CD4-positive, alpha-beta T cell treated with Interleukin-1 beta for 1 hour (primary cell): Measurements from ENCODE around the gene VAV3.
A peak's percentile ranks its signal among the peaks of the same experiment; 100 is the strongest.
"Not testable (repeated sequence)": the region's sequence is repeated elsewhere in the genome, so short reads cannot be mapped to it uniquely, and the experiment has no call there.

Source experiments
- DNase-seq, 2 donors: peaks; one replicate each; pipeline ENCODE4 v3.0.0-alpha.2; 2020 to 2022

The VAV3 gene, protein sequence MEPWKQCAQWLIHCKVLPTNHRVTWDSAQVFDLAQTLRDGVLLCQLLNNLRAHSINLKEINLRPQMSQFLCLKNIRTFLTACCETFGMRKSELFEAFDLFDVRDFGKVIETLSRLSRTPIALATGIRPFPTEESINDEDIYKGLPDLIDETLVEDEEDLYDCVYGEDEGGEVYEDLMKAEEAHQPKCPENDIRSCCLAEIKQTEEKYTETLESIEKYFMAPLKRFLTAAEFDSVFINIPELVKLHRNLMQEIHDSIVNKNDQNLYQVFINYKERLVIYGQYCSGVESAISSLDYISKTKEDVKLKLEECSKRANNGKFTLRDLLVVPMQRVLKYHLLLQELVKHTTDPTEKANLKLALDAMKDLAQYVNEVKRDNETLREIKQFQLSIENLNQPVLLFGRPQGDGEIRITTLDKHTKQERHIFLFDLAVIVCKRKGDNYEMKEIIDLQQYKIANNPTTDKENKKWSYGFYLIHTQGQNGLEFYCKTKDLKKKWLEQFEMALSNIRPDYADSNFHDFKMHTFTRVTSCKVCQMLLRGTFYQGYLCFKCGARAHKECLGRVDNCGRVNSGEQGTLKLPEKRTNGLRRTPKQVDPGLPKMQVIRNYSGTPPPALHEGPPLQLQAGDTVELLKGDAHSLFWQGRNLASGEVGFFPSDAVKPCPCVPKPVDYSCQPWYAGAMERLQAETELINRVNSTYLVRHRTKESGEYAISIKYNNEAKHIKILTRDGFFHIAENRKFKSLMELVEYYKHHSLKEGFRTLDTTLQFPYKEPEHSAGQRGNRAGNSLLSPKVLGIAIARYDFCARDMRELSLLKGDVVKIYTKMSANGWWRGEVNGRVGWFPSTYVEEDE

DNA sequence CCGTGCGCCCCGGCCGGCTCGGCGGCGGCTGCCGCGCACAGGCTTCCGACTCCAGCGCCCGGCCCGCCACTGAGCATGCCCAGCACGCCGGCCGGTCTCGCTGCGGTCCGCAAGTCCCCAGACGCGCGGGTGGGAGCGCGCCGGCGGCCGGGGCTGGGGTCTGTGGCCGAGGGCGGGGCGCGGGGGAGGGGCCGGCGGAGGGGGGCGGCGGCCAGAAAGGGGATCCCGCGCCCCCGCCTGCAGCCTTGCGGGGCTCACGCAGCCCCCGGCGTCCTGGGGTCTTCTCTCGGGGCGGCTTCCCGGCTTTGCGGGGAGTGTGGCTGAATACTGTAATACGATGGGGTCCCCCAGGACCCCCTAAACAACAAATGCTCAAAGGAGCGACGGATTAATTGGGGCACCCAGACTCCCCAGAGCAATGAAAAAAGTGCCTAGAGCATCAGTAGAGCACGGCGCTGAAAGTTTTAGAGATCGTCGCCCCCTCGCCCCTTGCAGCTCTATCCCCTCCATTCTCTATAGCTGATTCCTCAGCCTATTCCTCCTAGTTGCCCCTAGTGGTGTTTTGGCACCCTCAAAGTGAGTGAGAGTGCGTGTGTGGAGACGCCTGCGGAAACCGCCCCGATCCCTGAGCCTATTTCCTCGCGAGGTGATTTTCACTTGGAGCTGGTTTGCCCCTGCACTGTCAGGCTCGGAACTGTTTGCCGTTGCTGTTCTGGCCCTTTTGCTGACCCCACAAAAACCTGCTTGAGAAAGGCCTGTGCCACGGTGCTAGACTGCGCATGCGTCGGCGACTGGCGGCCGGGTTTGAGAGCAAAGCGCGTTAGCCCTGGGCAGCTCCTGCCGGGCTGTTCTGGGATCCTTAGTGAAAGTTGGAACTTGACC is at the start of gene VAV3:
Gene VAV3 (minus strand): TSS at position 71 of the 882 bp plus-strand sequence. CDS start 311 bp downstream, outside the sequence.
- peak; percentile 52 to 68 for DNase-seq

GRCh38 chr1:108012553-108012952 is 47.6 kb upstream of the VAV3 start:
- DNase-seq = no peak

- DNase-seq = no peak
Measured at GRCh38 chr1:108011295-108011694, 46.3 kb upstream of the VAV3 start.

DNA sequence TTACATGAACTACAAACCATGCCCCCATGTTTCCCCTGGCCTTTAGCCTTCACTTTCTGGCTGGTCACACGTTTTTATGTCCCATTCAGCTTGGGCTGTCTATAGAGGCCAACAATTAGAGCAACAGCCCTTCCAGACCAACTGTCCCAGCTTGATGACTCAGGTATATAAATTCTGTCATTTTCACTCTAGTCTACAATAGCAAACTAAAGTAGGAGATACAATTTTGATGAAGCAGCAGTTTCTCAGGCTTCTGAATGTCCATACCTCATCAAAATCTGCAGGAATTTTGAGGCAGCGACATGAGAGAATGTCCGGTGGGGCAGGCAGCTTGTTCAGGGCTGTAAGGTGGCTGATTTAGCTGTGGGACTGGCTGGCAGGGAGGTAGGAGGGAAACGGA is 45.6 kb upstream of the VAV3 start:
- no peak for DNase-seq

DNA sequence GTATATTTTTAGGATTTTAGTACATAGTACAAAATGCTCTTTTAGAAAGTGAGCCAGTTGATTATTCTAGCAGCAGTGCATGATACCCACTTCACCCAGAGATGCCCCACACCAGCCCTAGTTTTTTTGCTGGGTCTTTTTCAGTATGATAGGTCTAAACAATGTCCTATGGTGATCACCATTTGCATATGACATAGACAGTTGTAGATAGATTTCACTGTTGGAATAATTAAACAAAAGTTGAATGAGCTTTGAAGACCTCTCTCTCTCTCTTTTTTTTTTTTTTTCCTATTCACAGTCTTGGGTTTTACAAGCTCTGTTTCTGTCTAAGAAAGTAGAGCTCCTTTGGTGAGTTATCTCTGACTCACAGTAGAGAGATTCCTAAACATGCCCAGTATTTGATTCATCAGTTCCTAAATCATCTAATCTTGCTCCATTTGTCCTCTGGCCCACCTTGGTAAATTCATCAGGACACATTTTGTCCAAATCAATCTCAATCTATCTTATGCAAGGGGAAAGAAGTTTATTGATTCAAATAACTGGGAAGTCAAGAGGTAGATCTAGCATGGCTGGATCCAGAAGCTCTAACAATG is 44.7 kb upstream of the VAV3 start:
- DNase-seq = no peak

DNA sequence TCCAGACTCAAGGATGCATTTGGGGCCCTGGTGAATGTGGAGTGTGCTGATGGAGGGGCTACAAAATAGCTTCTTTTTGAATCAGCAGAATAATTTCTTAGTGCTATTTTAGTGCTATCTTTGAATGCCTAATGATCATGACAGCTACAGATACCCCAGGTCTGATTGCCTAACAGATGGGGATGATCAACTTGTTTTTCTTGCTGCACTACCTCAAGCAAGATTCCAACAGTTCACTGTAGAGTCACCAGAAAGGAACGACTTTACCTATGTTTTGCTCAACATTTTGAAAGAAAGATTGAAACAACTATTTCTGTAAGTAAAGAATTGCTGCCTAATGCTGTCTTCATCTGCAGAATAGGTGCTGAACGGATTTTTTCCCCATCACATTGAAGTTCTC is 42.6 kb upstream of the VAV3 start:
- DNase-seq = no peak

DNA sequence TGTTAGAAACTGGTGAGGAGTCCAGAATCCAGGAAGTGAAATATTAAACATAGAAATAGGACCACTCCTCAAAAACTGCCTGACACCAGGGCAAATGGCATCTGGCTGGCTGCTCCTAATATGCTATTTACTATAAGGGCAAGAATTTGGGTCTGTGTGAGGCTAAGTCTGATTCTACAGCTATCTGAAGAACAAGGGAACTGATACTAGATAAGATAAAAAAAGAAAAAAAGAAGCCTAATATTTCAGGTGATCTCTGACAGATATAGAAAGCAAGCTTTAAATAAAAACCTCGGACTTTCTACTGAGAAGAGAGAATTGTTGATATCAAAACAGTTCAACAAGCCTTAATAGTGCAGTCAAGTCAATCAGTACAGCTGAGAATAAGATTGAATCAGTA is 42.1 kb upstream of the VAV3 start:
- no peak for DNase-seq

DNA sequence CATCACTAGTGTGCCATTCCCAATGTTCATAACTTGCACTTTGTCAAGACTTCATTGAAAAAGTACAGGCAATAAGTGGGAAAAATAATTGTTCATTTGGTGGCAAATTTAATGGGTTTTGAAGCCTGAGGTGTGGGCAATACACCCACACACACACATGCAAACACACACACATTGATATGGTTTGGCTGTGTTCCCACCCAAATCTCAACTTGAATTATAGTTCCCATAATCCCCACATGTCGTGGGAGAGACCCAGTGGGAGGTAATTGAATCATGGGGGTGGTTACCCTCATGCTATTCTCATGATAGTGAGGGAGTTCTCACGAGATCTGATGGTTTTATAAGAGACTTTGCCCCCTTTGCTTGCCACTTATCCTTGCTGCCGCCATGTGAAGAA is 39.9 kb upstream of the VAV3 start:
- not testable (repeated sequence) for DNase-seq

- no peak for DNase-seq
Measured at GRCh38 chr1:108000620-108001111, 35.7 kb upstream of the VAV3 start.

DNA sequence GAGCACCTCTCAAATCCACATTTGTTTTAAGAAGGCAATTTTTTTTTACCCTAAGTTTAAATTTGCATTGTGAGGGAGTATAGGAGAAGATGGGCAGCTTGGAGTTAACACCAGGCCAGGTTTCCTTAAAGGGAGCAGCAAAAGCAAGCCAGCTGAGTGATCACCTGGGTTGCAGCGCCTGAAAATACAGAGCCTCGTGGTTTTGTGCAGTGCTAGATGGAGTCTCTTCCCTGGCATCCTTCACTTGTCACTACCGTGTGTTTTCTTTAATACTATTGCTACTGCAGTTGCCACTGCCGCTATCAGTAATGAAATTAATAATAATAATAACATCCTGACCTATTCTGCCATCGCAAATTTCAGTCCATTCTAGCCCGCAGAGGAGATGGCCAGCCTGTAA is 35.2 kb upstream of the VAV3 start:
- no peak for DNase-seq

GRCh38 chr1:107997866-107998265 is 32.9 kb upstream of the VAV3 start:
- no peak for DNase-seq

DNA sequence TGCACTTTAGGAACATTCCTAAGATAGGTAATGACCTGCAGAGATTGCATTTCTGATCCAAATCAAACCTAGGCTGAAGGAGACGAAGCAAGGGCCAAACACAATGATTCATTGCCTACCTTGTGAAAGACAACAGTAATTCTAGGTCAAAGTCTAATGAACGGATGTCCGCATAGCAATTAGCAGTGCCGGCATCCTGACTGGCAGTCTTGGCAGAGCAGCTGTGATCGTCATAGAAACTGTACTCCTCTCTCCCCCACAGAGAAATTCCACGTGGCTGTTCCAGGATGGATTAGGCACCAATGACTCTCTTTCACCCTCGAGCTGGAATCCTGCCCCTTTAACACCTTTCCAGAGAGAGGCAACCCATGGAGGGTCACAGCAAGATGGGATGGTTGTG is 28.9 kb upstream of the VAV3 start:
- no peak for DNase-seq

- no peak for DNase-seq
Measured at GRCh38 chr1:107992347-107992746, 27.4 kb upstream of the VAV3 start.

DNA sequence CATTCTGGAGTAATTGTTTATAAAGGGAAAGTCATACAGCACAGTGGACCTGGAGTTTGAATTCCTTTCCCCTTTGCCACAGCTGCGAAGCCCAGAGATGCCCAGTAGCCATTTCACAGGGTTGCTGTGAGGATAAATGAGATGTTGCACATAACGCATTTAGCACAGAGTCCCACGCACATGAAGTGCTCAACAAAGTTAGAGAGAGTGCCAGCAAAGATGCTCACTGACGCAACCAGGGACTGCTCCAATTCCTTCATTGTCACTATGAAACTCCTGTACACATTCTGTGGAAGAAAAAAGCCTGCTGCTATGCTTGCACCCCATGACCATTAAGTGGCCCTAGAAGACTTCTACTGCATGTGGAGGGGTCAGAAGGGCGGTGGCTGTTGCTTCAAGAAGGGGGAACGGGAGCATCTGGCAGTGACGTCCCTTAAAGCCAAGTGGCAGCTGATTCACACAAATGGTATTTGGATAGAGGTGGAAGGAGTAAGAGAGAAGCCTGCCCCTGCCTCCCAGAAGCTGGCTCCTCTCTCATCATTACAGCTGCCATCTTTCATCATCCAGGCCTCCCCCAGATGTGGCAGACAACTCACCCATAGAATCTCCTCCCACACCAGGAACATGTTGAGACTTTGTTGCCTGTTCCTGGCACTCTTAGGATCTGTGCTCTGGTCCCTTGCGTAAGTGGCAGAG is 26.5 kb upstream of the VAV3 start:
- no peak for DNase-seq

- no peak for DNase-seq
Measured at GRCh38 chr1:107990606-107991005, 25.6 kb upstream of the VAV3 start.

GRCh38 chr1:107981277-107981676 is 16.3 kb upstream of the VAV3 start:
- no peak for DNase-seq

DNA sequence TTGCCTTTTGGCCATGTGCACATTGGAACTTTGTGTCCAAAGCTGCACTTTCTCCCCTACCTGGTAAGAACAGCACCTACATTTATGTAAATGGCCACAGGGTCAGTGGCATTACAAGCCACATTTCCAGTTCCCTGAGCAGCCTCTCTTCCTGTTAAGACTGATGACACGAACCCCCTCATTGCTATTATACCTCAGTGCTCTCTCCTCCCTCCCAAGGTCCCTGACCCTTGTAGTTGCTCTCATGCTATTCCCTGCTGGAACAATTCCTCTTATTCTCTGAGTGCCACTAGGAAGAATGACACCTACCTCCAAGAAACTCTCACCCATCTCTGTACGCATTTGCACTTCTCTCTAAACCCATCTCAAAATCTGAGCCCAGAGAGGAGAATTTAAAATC is 14.9 kb upstream of the VAV3 start:
- DNase-seq = no peak

GRCh38 chr1:107979088-107979487 is 14.1 kb upstream of the VAV3 start:
- no peak for DNase-seq

- no peak for DNase-seq
Measured at GRCh38 chr1:107976836-107977235, 11.9 kb upstream of the VAV3 start.

GRCh38 chr1:107976431-107976830 is 11.5 kb upstream of the VAV3 start:
- no peak for DNase-seq

- DNase-seq = no peak
Measured at GRCh38 chr1:107975851-107976250, 10.9 kb upstream of the VAV3 start.

DNA sequence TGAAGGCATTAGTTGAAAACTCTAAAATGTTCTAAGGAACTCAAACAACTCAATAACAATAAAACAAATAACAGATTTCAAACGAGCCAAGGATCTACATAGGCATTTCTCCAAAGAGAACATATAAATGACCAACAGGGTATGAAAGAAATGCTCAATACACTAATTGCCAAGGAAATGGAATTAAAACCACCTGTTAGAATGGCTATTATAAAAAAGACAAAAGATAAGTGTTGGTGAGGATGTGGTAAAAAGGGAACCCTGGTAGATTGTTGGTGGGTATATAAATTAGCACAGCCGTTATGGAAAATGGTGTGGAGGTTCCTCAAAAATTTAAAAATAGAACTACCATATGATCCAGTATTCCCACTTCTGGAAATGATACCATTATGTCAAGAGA is 9.1 kb upstream of the VAV3 start:
- DNase-seq = no peak
